Lung (tissue), 12 donors: Measurements from ENCODE around the gene ADK. TPM values are rescaled to one million over a fixed set of nuclear protein-coding genes. Genes with fewer than 3 reads are reported as not detected.

Experiments used
- ATAC-seq: fragments of 200-7000 bp; cut with Tn5 transposase; one replicate; pipeline ENCODE4 v1.9.1; 2020; ENCODE audit warnings: moderate number of reproducible peaks; ENCODE audit not compliant: insufficient read depth, low FRiP score
- DNase-seq, 3 donors: peaks; one replicate each; pipeline ENCODE4 v3.0.0-alpha.2; 2013 to 2017
- H3K27ac ChIP-seq, 2 donors: one replicate each; pipeline ENCODE4 v1.5.1; 2013; ENCODE audit warnings: mild to moderate bottlenecking in 2 of 2, moderate library complexity in 2 of 2, control low read depth in 1 of 2, inconsistent platforms in 1 of 2, low read depth in 1 of 2, low read length in 1 of 2
- H3K27me3 ChIP-seq, 3 donors: one replicate each; pipeline ENCODE4 v1.5.1; 2013; ENCODE audit warnings: low read length in 2 of 3; ENCODE audit not compliant: control insufficient read depth in 3 of 3, insufficient read depth in 3 of 3
- H3K36me3 ChIP-seq, 4 donors: one replicate each; pipeline ENCODE4 v1.5.1; 2013; ENCODE audit warnings: low read length in 4 of 4, mild to moderate bottlenecking in 1 of 4, moderate library complexity in 1 of 4; ENCODE audit not compliant: control insufficient read depth in 4 of 4, insufficient read depth in 4 of 4
- H3K4me1 ChIP-seq, 5 donors: one replicate each; pipeline ENCODE4 v1.5.1; 2013; ENCODE audit warnings: low read length in 5 of 5, mild to moderate bottlenecking in 2 of 5, moderate library complexity in 1 of 5; ENCODE audit not compliant: control insufficient read depth in 5 of 5, insufficient read depth in 5 of 5
- H3K4me3 ChIP-seq: one replicate; pipeline ENCODE4 v1.5.1; 2013; ENCODE audit warnings: mild to moderate bottlenecking, control low read depth, moderate library complexity
- H3K9ac ChIP-seq, 2 donors: one replicate each; pipeline ENCODE4 v1.5.1; 2013; ENCODE audit warnings: low read length in 2 of 2, control low read depth in 1 of 2; ENCODE audit not compliant: insufficient read depth in 1 of 2
- H3K9me3 ChIP-seq, 4 donors: one replicate each; pipeline ENCODE4 v1.5.1; 2013; ENCODE audit warnings: low read length in 3 of 4, mild to moderate bottlenecking in 1 of 4, moderate library complexity in 1 of 4; ENCODE audit not compliant: control insufficient read depth in 4 of 4, insufficient read depth in 3 of 4
- WGBS, 2 donors: extraction: QIAGEN DNeasy Blood & Tissue Kit; methylation state at CpG; one replicate each; pipeline ENCODE4 v1.1.7; 2013; 5-methylcytosine and 5-hydroxymethylcytosine counted together
- polyA plus RNA-seq, 2 donors: library from polyadenylated mRNA; stranded (reverse); fragments of 200-250 nt; gene quantifications; one replicate each; pipeline ENCODE4 v1.2.1, GENCODE V29; 2013
- total RNA-seq, 2 donors: library from RNA; depleted of rRNA in 1 of 2; stranded (reverse); fragments of >200 nt in 1 of 2; gene quantifications; one replicate each; pipeline ENCODE4 v1.2.1, GENCODE V29; 2014 to 2021
- TF ChIP-seq, protein P1 (sequence below): IDR thresholded peaks from 2 replicates; pipeline ENCODE4 v1.5.1; 2012; ENCODE audit warnings: mild to moderate bottlenecking; ENCODE audit errors: control extremely low read depth, extremely low read depth
- donor health status: control.
- donor health status: control.
- donor health status: Bipolar disorder and iron deficiency.
- donor health status: healthy.
- donor health status: DM: yes; HTN: yes; CAD: no.

The ADK gene
- total and polyA plus RNA-seq, 4 donors = 31.6 to 82.3 (median 42.9) TPM

DNA sequence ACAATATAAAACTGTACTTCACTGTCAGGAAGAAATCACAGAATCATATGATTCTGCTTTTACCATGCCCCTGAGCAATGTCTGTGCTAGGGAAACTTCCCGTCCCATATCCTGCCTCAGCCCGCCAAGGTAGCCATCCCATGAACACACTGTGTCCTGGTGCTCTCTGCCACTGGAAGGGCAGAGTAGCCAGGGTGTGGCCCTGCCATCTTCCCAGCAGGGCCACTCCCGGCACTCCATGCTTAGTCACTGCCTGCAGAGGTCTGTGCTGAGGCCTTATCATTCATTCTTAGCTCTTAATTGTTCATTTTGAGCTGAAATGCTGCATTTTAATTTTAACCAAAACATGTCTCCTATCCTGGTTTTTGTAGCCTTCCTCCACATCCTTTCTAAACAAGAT lies 32.2 kb upstream of the ADK start:
- H3K36me3 ChIP-seq = peaks cover 40 to 70% (median 57%) of the 10 kb centered on the region in 4 donors
- H3K9me3 ChIP-seq = no peaks in the 10 kb centered on the region
- peaks cover 0 to 19% (median 0%) of the 10 kb centered on the region in 5 donors for H3K4me1 ChIP-seq
- TF ChIP-seq, protein P1, sequence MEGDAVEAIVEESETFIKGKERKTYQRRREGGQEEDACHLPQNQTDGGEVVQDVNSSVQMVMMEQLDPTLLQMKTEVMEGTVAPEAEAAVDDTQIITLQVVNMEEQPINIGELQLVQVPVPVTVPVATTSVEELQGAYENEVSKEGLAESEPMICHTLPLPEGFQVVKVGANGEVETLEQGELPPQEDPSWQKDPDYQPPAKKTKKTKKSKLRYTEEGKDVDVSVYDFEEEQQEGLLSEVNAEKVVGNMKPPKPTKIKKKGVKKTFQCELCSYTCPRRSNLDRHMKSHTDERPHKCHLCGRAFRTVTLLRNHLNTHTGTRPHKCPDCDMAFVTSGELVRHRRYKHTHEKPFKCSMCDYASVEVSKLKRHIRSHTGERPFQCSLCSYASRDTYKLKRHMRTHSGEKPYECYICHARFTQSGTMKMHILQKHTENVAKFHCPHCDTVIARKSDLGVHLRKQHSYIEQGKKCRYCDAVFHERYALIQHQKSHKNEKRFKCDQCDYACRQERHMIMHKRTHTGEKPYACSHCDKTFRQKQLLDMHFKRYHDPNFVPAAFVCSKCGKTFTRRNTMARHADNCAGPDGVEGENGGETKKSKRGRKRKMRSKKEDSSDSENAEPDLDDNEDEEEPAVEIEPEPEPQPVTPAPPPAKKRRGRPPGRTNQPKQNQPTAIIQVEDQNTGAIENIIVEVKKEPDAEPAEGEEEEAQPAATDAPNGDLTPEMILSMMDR = no peak
- DNase-seq (no peak), ATAC-seq (no peak)
- 84 to 85% methylated on average over 3 of the region's 3 CpGs for WGBS, 2 donors
- no peaks in the 10 kb centered on the region for H3K27me3 ChIP-seq
- H3K27ac ChIP-seq = no peak overlapping the region
- H3K4me3 ChIP-seq = no peak overlapping the region
- no peak overlapping the region for H3K9ac ChIP-seq

DNA sequence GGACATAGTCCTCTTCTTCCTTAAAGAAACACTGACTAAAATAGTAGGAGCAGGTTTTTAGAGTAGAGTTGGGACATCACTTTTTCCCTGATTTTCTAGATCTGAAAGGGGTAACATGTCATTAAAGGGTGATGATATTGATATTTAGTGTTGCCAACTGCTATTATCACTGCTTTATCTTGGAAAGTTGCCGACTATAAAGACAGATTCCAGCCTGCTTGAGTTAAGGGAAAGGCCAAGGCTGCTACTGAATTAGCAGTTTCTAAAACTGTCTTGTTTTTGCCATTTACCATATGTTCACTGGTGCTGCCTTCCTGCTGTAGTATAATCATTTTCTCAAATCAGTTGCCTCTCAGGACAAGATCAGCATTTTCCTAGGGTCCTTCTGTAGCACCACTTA lies 30.1 kb upstream of the ADK start:
- no peak overlapping the region for H3K27ac ChIP-seq
- TF ChIP-seq, protein P1 = no peak
- H3K4me1 ChIP-seq = peaks cover 0 to 19% (median 0%) of the 10 kb centered on the region in 5 donors
- ATAC-seq (no peak), DNase-seq (peak in 2 of 3 donors; percentile 65 to 73)
- H3K36me3 ChIP-seq = peaks cover 36 to 66% (median 54%) of the 10 kb centered on the region in 4 donors
- no peak overlapping the region for H3K9ac ChIP-seq
- no peak overlapping the region for H3K4me3 ChIP-seq
- WGBS, 2 donors = 80 to 89% methylated on average over 1 of the region's 1 CpG
- no peaks in the 10 kb centered on the region for H3K27me3 ChIP-seq
- H3K9me3 ChIP-seq = no peaks in the 10 kb centered on the region

- no peaks in the 10 kb centered on the region for H3K9me3 ChIP-seq
- TF ChIP-seq, protein P1 = no peak
- H3K36me3 ChIP-seq = peaks cover 36 to 67% (median 56%) of the 10 kb centered on the region in 4 donors
Observed at GRCh38 chr10:74121368-74121767, 29.7 kb upstream of the ADK start.

GRCh38 chr10:74122060-74122459 lies 29.0 kb upstream of the ADK start:
- ATAC-seq (no peak), DNase-seq (no peak)
- no peak overlapping the region for H3K4me3 ChIP-seq
- H3K27me3 ChIP-seq = no peaks in the 10 kb centered on the region
- no peaks in the 10 kb centered on the region for H3K9me3 ChIP-seq
- TF ChIP-seq, protein P1 = no peak
- peaks cover 36 to 68% (median 57%) of the 10 kb centered on the region in 4 donors for H3K36me3 ChIP-seq
- no peak overlapping the region for H3K9ac ChIP-seq
- 70 to 87% methylated on average over 3 of the region's 3 CpGs for WGBS, 2 donors
- H3K27ac ChIP-seq = no peak overlapping the region
- peaks cover 0 to 19% (median 0%) of the 10 kb centered on the region in 5 donors for H3K4me1 ChIP-seq

More at GRCh38 chr10:74121368-74121767, 29.7 kb upstream of the ADK start:
- DNase-seq (peak in 1 of 3 donors; percentile 9), ATAC-seq (no peak)
- Histone ChIP-seq H3K4me1 (peaks cover 0 to 19% (median 0%) of the 10 kb centered on the region in 5 donors), H3K27me3 (no peaks in the 10 kb centered on the region), H3K4me3 (no peak overlapping the region), H3K27ac (no peak overlapping the region), H3K9ac (no peak overlapping the region)
- WGBS, 2 donors = 73 to 88% methylated on average over 1 of the region's 1 CpG
